ENCODE data around the gene SMDT1.

- TF ChIP-seq POLR2A (IDR thresholded peaks at IDR 0.05) = no peak
- no peak for TF ChIP-seq CTCF (IDR thresholded peaks at IDR 0.05 in 8 of 11, conservative IDR thresholded peaks at IDR 0.05 in 3 of 11)
Measured at GRCh38 chr22:42074846-42075676, 4.4 kb upstream of the SMDT1 start.
